PC-9 (cell line): ENCODE measurements around the gene CHRD. TPM values are rescaled to one million over a fixed set of nuclear protein-coding genes. Genes with fewer than 3 reads are reported as not detected.

Experiments
- BruUV-seq: library from RNA; stranded (reverse); fragments of 400-500 nt; replicated peaks from 2 replicates; lab custom pipeline; 2021; lab: Mats Ljungman, UMichigan
- CTCF ChIA-PET: fragments of 300-600 bp; sonication (Branson Sonifier 250); formaldehyde crosslinking; loops from one replicate; lab custom pipeline; 2022; ENCODE audit warnings: antibody characterized with exemption; lab: Charles Lee
- POLR2A ChIA-PET: fragments of 300-600 bp; sonication (Branson Sonifier 250); formaldehyde crosslinking; loops from one replicate; lab custom pipeline; 2022; ENCODE audit warnings: antibody characterized with exemption; ENCODE audit not compliant: unreplicated experiment; lab: Charles Lee
- DNase-seq, 2 experiments: peaks; one replicate each; pipeline versions ENCODE4 v3.0.0 to v3.0.0-alpha.2; 2015 to 2022; ENCODE audit warnings: mixed read lengths in 1 of 2
- H2AFZ ChIP-seq: fragments of 200-600 bp; sonication (generic); 2 replicates; pipeline ENCODE4 v1.8.1; 2017; ENCODE audit warnings: antibody characterized with exemption
- H3F3A ChIP-seq: fragments of 200-600 bp; sonication (generic); 2 replicates; pipeline ENCODE4 v1.8.1; 2017; ENCODE audit warnings: antibody characterized with exemption, mild to moderate bottlenecking, low read depth; ENCODE audit not compliant: insufficient read depth
- H3K27ac ChIP-seq: fragments of 200-600 bp; sonication (generic); 2 replicates; pipeline ENCODE4 v1.6.1; 2016; ENCODE audit warnings: mixed run types
- H3K27me3 ChIP-seq: fragments of 200-600 bp; sonication (generic); 2 replicates; pipeline ENCODE4 v1.6.1; 2016; ENCODE audit warnings: low read depth, mixed run types; ENCODE audit not compliant: insufficient read depth
- H3K36me3 ChIP-seq: fragments of 200-600 bp; sonication (generic); 2 replicates; pipeline ENCODE4 v1.6.1; 2016; ENCODE audit warnings: low read depth, mixed run types
- H3K4me1 ChIP-seq: fragments of 200-600 bp; sonication (generic); replicated peaks from 2 replicates; pipeline ENCODE4 v1.6.1; 2016; ENCODE audit warnings: mixed run types; ENCODE audit not compliant: insufficient read depth
- H3K4me2 ChIP-seq: fragments of 200-600 bp; sonication (generic); 2 replicates; pipeline ENCODE4 v1.6.1; 2017; ENCODE audit warnings: mixed run types
- H3K4me3 ChIP-seq: fragments of 200-600 bp; sonication (generic); 2 replicates; pipeline ENCODE4 v1.6.1; 2016; ENCODE audit warnings: mixed run types
- H3K79me2 ChIP-seq: fragments of 200-600 bp; sonication (generic); 2 replicates; pipeline ENCODE4 v1.6.1; 2017; ENCODE audit warnings: low read depth, mixed run types
- H3K9me2 ChIP-seq: fragments of 200-600 bp; sonication (generic); 2 replicates; pipeline ENCODE4 v1.8.1; 2017; ENCODE audit warnings: mild to moderate bottlenecking; ENCODE audit not compliant: insufficient read depth
- H3K9me3 ChIP-seq: fragments of 200-600 bp; sonication (generic); 2 replicates; pipeline ENCODE4 v1.8.1; 2016; ENCODE audit warnings: low read depth; ENCODE audit not compliant: insufficient read depth
- H4K20me1 ChIP-seq: fragments of 200-600 bp; sonication (generic); 2 replicates; pipeline ENCODE4 v1.8.1; 2017; ENCODE audit not compliant: insufficient read depth
- CTCF ChIP-seq: fragments of 200-600 bp; sonication (generic); conservative IDR thresholded peaks from 2 replicates; pipeline ENCODE4 v1.6.1; 2017; ENCODE audit warnings: mixed run types, antibody characterized with exemption, mild to moderate bottlenecking, moderate library complexity
- EZH2 ChIP-seq: fragments of 200-600 bp; sonication (generic); IDR thresholded peaks from 2 replicates; pipeline ENCODE4 v1.8.0; 2017; ENCODE audit warnings: antibody characterized with exemption, low read depth
- intact Hi-C: fragments of 100-400 bp; cut with micrococcal nuclease; formaldehyde crosslinking; loops from one replicate; pipeline ENCODE4 v1.10.0; 2022; ENCODE audit not compliant: unreplicated experiment
- total RNA-seq: library from RNA; stranded (reverse); gene quantifications from 2 replicates; pipeline ENCODE4 v1.2.3, GENCODE V29; 2021

CHRD gene
- total RNA-seq, 1 experiment from 2014 or later = not detected

GRCh38 chr3:184378651-184379357, 1.1 kb upstream of the CHRD start:
- Histone ChIP-seq H3K9me2 (no peaks in the 10 kb centered on the region), H3F3A (no peaks in the 10 kb centered on the region), H3K4me1 (no peaks in the 10 kb centered on the region), H3K4me3 (no peak overlapping the region), H4K20me1 (no peaks in the 10 kb centered on the region), H3K27ac (no peak overlapping the region), H3K36me3 (no peaks in the 10 kb centered on the region), H3K79me2 (no peaks in the 10 kb centered on the region), H3K9me3 (no peaks in the 10 kb centered on the region), H3K27me3 (peaks cover 86% of the 10 kb centered on the region), H3K4me2 (no peak overlapping the region), H2AFZ (no peak overlapping the region)
- TF ChIP-seq EZH2 = no peak
- TF ChIP-seq CTCF = no peak
- BruUV-seq = no TSS peak
- CTCF ChIA-PET = no interaction called here
- no peak for DNase-seq
- intact Hi-C loops = no loop called here
- POLR2A ChIA-PET = interaction anchor here (0.6 kb wide), 1 partner anchor 345 kb away, joined by 7 read pairs; no protein-coding TSS in a partner anchor

- Histone ChIP-seq H3K9me2 (no peaks in the 10 kb centered on the region), H3K27ac (no peak overlapping the region), H2AFZ (no peak overlapping the region), H3K4me2 (peak overlapping the region; percentile 55; the same call in 1 of the 2 replicates), H3K4me1 (no peaks in the 10 kb centered on the region), H3K4me3 (no peak overlapping the region), H3K9me3 (no peaks in the 10 kb centered on the region), H3K79me2 (no peaks in the 10 kb centered on the region), H3K27me3 (peaks cover 77% of the 10 kb centered on the region), H4K20me1 (no peaks in the 10 kb centered on the region), H3F3A (no peaks in the 10 kb centered on the region), H3K36me3 (no peaks in the 10 kb centered on the region)
- BruUV-seq = no TSS peak
- intact Hi-C loops = no loop called here
- CTCF ChIA-PET = no interaction called here
- DNase-seq = peak in 1 of 2 experiments; percentile 46
- no peak for TF ChIP-seq CTCF
- no peak for TF ChIP-seq EZH2
- POLR2A ChIA-PET = interaction anchor here (0.6 kb wide), 1 partner anchor 119 kb away, joined by 23 read pairs; the partner anchor contains the start of gene CAMK2N2
Measured at GRCh38 chr3:184380185-184380626, 352 bp downstream of the CHRD start.

- Histone ChIP-seq H3K27me3 (peaks cover 74% of the 10 kb centered on the region), H3K79me2 (no peaks in the 10 kb centered on the region), H3K27ac (no peak overlapping the region), H3K4me2 (no peak overlapping the region), H3K36me3 (no peaks in the 10 kb centered on the region), H2AFZ (no peak overlapping the region), H3K9me3 (no peaks in the 10 kb centered on the region), H3K4me3 (no peak overlapping the region), H3K9me2 (no peaks in the 10 kb centered on the region), H3F3A (no peaks in the 10 kb centered on the region), H3K4me1 (no peaks in the 10 kb centered on the region), H4K20me1 (no peaks in the 10 kb centered on the region)
- ChIA-PET CTCF (no interaction called here), POLR2A (no interaction called here)
- intact Hi-C loops = no loop called here
- BruUV-seq = no TSS peak
- DNase-seq = no peak
- TF ChIP-seq CTCF (no peak), EZH2 (peak; percentile 91; the same call in 1 of the 2 replicates)
Measured at GRCh38 chr3:184380627-184381260, 890 bp downstream of the CHRD start.
